Endothelial cell of hepatic sinusoid (primary cell): ENCODE measurements around the gene DNAJB14.
"Not testable (repeated sequence)": the region's sequence is repeated elsewhere in the genome, so short reads cannot be mapped to it uniquely, and the experiment has no call there.

Experiments
- in situ Hi-C: cut with HindIII; loops from 2 replicates; pipeline ENCODE4 v1.10.0; 2017; ENCODE audit warnings: low sequenced_read_pairs

The DNAJB14 gene

DNA sequence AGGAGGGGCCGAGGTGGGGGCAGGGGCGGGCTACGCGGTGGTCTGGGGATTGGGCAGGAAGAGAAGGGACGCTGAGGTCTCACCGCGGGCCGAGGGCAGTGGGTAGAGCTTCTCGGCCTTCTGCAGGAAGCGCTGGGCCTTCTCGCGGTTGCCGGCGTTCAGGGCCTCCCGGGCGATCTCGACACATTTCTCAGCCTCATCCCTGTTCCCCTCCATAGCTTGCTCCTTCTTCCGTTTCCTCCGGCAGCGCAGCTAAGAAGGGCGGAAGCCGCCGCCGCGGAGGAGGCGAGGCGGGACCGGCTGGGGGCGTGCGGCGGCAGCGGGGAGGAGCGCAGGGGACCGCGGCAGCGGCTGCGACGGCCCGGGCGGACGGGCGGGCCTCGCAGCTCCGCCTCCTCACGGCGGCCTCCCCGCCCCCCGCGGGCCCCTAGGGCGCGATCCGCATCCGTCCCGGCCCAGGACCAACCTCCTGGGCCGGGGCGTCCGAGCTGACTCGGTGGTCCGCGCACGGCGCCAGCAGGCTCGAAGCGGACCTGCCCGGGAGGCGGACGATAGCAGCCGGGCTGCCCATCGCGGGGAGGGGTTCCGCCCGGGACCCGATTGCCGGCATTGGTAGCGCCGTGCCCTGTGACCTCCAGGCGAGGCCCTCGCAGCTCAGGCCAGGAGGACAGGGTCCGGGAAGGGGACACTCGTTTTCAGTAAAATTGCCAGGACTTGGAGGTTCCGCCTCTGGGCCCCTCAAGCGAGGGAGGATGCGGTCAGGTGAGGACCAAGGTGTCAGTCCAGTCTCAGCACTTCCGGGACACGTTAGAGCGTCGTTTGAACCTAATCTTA lies at the start of gene DNAJB14:
DNAJB14 (minus strand) TSS at position 263 of the 834 bp plus-strand sequence; CDS start at position 216, 47 bp downstream.
- in situ Hi-C loops: no loop called here

DNA sequence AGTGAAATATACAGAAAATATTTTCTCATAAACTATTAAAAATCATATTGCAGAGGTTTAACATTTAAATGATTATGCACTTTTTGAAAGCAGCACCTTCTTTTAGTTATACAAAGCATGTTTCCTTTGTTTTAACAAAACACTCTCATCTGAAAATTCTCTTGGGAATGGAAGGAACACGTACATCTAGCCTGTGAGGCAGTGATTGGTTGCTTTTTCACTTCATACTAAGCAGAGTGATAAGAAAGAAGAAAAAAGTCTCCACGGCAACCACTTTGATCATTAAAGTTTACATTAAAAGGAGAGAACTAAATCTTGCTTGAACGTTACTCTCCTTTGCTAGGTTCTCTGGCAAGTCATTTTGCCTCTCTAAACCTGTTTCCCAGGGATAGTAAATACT lies 45.3 kb upstream of the DNAJB14 start:
- in situ Hi-C loops: no loop called here

DNA sequence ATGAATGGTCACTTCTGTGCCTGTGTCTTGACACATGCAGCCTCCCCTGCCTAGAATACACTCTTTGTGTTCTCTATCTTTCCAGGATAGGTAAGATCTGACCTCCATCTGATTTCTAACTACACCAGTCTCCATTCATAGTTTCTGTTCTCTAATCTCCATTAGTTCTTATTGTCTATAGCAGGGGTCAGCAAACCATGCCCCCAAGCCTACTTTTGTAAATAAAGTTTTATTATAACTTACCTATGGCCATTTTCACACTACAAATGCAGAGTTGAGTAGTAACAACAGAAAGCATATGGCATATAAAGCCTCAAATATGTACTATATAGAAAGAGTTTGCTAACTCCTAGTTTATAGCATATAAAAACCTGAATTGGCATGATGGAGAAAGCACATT lies 41.3 kb upstream of the DNAJB14 start:
- in situ Hi-C loops: no loop called here

DNA sequence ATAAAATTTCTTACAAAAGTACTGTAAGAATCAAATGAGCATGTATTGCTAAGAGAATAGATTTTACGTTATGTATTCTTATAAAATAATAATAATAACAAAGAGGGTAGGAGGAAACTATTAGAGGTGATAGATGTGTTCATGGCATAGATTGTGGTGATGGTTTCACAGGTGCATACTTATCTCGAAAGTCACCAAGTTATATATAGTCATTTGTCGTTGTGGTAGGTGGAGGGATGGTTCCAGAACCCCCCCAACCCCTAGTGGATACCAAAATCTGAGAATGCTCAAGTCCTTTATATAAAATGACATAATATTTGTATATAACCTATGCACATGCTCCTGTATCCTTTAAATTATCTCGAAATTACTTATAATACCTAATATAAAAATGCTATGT lies 40.4 kb upstream of the DNAJB14 start:
- in situ Hi-C loops: no loop called here

DNA sequence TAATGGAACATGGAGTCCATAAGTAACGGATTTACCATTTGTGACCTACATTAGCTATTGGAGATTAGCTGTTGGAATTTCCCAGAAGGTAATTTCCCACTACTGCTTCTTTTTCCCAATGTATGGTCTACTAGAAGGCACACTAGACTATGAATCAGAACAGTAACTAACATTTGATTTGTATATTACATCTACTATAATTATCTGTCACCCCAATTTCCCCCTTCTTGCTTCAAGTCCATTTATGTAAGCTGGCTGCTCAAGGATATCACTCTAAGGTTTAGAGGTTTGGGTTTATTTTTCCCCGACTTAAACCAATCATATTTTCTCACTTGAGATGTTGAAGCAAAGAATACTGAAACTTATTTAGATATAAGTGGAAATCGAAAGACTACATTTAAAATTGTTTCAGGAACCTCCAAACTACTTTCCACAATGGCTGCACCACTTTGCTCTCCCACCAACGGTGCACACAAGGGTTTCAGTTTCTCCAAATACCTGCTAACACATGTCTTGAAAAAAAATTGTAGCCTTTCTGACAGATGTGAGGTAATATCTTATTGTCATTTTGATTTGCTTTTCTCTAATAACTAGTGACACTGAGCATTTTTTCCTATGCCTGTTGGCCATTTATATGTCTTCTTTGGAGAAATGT lies 37.0 kb upstream of the DNAJB14 start:
- in situ Hi-C loops: no loop called here

DNA sequence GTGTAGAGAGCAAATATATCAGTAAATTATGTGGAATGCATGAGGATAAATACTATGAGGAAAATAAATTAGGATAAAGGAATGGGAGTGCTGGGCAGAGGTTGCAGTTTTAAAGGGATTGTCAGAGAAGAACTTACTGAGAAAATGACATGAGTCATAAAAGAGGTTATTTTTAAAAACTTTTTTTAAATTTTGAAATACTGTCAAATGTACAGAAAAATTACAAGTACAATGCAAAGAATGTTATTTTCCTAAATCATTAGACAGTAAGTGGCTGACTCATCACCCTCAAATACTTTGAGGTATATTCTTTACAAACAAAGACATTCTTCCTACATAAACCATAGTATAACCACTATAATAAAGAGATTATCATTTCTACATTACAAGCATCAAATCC lies 33.5 kb upstream of the DNAJB14 start:
- in situ Hi-C loops: no loop called here

DNA sequence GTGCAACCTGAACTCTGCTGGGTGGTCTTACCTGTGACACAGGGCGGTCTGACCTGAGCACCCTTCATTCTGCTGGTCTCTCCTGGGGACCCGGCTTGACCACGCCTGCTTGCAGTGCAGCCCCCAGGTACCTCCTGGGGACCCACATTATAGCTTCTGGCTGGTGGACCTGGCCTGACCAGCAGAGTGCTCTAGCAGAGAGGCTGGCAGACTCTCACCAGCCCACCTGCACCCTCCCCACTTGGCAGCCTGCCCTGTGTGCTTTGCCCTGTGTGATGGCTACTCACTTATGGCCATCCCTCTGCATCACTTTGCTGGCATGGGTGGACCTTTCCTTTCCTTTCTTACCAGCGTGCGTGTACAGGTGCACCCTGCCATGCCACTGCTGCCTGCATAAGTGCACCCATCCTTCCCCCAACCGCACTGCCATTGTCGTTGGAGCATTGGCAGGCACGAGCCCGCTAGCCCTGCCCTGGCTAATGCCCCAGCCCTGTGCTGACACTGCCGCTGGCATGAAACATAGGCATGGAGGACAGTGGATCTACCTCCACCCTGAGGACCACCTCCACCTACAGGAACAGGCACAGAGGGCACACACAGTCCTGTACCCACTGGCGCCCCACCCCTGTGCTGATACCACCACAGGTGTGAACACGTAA lies 25.2 kb upstream of the DNAJB14 start:
- in situ Hi-C loops: no loop called here

DNA sequence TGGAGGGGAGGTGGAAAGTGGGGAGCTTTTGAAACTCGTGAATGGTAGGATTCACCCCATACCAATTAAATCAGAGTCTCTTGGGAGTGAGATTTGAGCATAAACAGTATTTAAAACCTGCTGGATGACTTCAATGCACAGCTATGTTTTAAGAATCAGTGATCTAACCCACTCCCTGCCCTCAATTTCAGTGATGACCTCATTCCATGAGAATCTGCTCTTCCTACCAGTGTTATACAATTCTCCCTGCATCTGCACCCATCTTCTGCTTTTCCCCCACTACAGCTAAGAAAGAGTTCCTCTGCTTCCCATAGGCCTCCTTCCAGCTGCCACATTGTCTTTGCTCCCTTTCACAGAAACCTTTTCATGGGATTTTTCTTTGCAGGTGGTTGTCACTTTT lies 21.9 kb upstream of the DNAJB14 start:
- in situ Hi-C loops: no loop called here

DNA sequence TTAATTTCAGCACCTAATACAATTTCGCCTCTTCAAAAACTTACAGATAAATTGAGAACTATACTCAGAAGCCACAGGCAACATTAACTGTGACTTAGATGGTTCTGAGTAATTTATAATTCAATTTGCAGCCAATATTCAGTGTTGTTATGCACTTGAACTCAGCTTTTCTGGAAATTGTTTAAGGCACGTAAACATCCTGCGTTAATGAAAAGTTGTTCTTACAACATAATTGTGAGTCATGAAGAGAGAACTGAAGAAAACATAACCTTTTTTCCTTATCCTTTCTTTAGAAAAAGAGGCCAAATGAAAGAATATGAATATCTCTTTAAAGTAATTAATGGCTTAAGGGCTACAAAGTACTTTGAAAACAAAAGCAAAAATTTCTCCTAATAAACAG lies 20.3 kb upstream of the DNAJB14 start:
- in situ Hi-C loops: no loop called here

DNA sequence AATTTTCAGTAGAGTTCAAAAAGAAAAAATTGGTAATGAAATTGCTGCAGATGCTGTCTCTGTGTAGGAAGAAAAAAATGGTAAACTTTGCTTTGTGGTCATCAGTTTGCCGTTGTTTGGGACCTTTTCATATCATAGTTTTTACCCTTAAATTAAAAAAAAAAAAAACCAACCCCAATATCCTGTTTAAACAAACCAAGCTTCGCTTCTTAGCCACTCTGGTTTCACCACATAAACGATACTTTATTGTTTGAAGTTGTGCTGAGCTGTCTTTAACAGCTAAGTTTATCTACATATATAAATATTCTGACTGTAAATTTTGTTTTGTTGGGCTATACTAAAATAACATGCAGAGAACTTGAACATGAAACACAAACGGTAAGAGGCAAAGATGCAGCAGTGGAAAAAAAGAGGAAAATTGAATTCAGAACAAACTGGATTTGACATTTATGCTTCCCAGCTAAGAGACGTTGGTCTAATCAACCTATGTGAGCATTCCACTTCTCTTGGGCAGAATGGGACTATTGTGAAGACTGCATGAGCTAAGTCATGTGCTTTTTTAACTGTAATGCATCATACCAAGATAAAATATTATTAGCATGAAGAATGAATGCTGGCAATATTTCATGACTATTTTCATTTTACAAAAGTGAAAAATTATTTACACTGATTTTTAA lies 19.4 kb upstream of the DNAJB14 start:
- in situ Hi-C loops: no loop called here

DNA sequence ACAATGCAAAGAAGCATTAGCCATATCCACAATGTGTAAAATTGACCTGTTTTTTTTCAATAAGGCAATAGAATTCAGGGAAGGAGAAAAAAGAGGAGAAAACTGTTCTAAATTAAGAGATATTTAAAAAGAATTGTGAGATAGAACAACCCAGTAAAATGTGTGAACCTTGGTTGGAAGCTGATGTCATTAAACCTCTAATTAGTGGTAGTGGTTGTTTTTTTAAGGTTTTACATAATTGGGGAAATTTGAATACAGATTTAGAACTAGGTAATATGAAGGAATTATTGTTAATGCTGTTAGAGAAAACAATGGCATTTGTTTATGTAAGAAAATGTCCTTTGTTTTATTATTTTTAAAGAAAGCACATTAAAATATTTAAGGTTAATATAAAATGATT lies 18.8 kb upstream of the DNAJB14 start:
- in situ Hi-C loops: no loop called here

DNA sequence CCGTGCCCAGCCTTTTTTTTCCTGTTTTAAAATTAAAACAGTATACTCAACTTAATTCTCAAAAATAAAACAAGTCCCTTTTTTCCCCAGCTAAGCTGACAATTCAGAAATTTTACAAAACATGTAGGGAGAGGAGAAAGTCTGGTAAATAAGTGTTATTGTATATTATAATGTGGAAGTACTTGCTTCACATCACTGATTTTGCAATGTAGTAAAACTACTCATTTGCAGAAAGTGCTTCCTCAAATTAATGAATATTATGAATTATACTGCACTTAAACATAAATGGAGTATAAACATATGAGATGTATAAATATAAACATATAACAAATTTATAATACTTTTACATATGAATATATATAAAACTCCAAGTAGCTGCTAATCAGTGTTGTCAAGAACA lies 15.3 kb upstream of the DNAJB14 start:
- in situ Hi-C loops: no loop called here

DNA sequence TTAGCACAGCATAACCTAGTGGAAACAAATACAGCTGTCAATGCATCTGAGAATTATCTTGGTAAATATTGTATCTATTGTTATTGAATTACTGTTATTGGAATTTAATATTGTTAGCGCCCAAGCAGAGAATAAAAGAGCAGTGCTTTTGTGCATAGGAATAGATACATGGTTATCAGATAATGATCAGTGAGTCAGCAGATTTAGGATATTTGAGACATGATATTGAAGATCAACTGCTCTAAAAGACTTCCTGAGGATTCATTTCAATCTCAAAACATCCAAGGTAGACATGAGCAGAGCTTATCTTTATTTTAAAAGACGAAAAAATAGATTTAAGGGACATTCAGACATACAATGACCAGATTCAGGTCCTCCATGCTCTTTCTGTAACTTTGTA lies 14.2 kb upstream of the DNAJB14 start:
- in situ Hi-C loops: no loop called here

DNA sequence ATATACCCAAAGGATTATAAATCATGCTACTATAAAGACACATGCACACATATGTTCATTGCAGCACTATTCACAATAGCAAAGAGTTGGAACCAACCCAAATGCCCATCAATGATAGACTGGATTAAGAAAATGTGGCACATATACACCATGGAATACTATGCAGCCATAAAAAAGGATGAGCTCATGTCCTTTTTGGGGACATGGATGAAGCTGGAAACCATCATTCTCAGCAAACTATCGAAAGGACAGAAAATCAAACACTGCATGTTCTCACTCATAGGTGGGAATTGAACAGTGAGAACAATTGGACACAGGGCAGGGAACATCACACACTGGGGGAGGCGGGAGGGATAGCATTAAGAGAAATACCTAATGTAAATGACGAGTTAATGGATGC lies 11.8 kb upstream of the DNAJB14 start:
- in situ Hi-C loops: not testable (repeated sequence)

DNA sequence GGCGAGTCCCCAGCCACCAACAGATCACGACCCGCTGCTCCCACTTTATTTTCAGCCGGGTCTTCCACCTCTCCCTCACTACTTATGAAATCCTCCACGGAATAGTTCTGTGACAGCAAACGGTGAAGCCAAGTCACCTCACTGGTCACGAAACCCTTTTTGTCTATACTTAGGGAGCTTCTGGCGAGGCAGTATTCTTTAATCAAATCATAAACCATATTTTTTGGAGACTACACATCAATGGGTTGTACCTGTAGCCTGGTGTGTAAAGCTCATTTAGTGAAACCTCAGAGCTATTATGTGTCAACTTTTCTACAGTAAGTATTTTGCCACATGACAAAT lies 4.5 kb upstream of the DNAJB14 start:
- in situ Hi-C loops: no loop called here

DNA sequence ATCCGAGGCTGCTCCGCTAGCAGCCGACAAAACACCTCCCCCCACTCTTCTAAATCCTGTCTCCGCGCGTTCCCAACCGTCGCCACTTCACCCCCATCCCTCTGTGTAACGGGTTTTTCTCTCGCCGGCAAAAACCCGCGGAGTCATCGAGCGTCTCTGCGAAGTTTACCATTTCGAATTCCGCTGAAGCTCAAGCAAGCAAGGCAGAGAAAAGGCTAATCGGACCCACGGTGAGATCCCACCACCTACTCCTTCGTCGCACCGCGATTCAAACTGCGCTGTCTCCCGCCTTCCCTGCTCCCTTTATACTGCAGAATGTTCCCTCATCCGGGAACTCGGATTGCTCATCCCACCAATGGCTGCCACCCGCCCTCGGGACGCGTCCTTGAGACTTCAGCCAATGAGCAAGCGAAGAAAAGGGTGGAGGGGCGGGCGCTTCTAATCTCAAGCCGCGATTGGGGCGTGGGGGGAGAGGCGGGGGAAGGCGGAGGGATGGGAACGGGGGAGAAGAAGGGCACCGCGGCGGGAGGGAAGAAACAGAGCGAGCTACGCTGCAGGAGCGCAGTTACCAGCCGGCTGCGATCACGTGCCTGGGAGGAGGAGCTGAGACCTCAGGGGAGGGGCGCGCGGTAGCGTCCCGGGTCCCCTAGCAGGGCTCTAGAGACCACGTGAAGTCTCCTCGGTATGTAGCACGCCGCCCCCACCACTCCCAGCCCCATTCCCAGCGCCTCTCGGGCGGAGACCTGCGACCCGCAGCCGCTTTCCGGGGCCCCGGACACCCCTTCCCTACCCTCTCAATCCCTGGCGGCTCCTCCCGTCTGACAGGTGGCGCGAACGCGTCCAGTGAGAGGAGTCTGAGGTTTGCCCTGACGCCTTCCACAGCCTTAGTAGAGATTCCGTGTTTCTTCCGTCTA lies 3.8 kb upstream of the DNAJB14 start, which contains the start of gene H2AZ1:
H2AZ1 (minus strand) TSS at position 277 of the 914 bp plus-strand sequence; CDS start at position 172, 105 bp downstream.
- in situ Hi-C loops: no loop called here

DNA sequence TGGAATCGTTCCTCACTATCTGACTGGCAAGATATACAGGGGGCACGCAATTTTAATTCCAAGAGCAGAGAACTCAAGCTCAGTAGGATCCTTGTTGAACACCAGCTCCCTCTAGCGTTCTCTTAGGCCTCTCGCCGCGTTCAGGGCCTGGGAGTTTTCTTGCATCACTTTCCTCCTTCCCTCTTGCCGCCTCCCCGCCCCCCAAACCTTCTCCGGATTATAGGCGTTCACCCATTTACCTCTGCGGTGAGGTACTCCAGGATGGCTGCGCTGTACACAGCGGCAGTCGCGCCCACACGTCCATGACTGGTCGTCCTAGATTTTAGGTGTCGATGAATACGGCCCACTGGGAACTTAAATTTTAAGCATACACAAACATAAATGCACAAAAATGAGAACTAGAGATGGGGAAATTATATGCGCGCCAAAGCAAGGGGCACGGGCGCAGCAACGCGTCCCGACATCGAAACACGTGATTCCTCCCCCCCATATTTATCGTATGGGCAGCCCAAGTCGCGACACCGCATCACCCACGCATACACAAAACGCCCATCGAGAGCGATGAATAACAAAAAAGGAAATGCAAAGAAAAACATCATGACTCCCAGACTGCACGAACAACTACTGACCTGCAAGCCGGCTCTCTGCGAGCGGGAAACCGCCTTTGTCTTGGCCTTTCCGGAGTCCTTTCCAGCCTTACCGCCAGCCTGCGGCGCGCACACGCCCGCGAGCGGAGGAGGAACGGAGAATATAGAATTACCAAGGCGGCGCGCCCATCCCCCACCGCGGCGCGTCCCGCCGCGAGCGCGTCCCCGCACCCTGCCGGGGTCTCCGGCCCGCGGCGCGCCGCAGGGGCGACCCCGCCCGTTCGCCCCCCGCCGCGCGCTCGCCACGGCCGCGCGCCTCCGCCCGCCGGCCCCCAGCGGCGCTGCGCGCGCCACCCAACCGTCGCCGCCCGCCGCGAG lies 2.9 kb upstream of the DNAJB14 start:
- in situ Hi-C loops: no loop called here

DNA sequence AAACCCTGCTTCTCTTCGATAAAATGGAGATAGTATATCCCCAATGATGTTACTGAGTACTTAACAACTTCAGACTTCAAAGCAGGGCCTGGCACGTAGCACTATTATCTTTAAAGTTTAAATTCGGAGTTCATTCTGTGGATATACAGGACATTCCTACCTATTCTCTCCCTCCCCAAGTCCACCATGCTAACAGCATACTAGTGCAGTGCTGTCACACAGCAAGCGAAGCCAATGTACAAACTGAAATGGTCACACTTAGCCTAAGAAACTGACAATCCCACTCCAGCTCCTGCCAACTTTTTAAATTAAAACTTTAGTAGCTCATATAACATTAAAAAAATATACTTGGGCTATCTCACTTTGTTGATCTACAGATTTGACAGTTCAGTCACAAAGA lies 1.2 kb upstream of the DNAJB14 start:
- in situ Hi-C loops: no loop called here

DNA sequence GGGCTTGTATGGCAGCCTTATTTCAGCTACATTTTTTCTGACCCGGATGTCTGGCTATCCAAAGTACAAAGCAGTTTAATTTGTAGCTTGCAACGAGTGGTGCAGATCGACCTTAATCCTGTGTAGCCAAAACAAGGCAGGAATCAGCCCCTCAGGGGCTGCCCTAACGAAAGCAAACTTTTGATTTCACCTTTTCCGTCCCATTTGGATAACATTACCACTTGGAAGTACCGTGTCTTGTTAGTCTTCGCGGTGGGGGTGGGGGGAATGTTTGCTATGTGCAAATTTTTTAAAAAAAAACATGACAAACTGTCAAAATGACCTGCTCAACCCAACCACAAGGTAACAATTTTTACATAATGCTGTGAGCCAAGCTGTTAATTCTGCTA lies 766 bp upstream of the DNAJB14 start:
- in situ Hi-C loops: no loop called here
